ENCODE measurements around the gene SCG5. TPM values are rescaled to one million over a fixed set of nuclear protein-coding genes. Genes with fewer than 3 reads are reported as not detected.

Gene SCG5
- polyA plus RNA-seq, 1 donor (not counting 4 experiments of a cell fraction or from before 2014, with no cell fraction given), result 15.8 TPM

GRCh38 chr15:32722136-32722535 is 80.6 kb downstream of the SCG5 start:
- dilution Hi-C loops (cut with MboI; ENCODE audit: extremely low pct_ligation_motif_present, low sequenced_read_pairs), result no loop called here
- Histone ChIP-seq H2AFZ (ENCODE audit: control insufficient read depth, low read length) (no peak overlapping the region), H3K27ac (ENCODE audit: control insufficient read depth, insufficient read depth, low read length) (no peak overlapping the region), H3K79me2 (ENCODE audit: control insufficient read depth, insufficient read depth, low read length) (no peaks in the 10 kb centered on the region), H3K9me1 (ENCODE audit: control insufficient read depth, extremely low read depth, insufficient read depth, low read length) (no peaks in the 10 kb centered on the region), H4K20me1 (ENCODE audit: control insufficient read depth, extremely low read depth, insufficient read depth, low read length) (no peaks in the 10 kb centered on the region), H3K36me3 (ENCODE audit: control insufficient read depth in 2 of 2, extremely low read depth in 1 of 2, insufficient read depth in 2 of 2, low read length in 2 of 2) (no peaks in the 10 kb centered on the region), H3K27me3 (ENCODE audit: control insufficient read depth, extremely low read depth, insufficient read depth, low read length) (peaks cover 52% of the 10 kb centered on the region), H3K4me1 (ENCODE audit: control insufficient read depth, extremely low read depth, insufficient read depth, low read length) (peaks cover 5% of the 10 kb centered on the region), H3K9me3 (ENCODE audit: control insufficient read depth, low read depth, low read length) (no peaks in the 10 kb centered on the region), H3K4me3 (ENCODE audit: control insufficient read depth in 2 of 3, extremely low read depth in 1 of 3, insufficient read depth in 2 of 3, low read depth in 1 of 3, low read length in 3 of 3) (no peak overlapping the region), H3K4me2 (ENCODE audit: control insufficient read depth, extremely low read depth, insufficient read depth, low read depth, low read length) (no peak overlapping the region), H3K9ac (ENCODE audit: control insufficient read depth, extremely low read depth, insufficient read depth, low read length) (no peak overlapping the region)
- no peak for TF ChIP-seq EZH2 (IDR thresholded peaks at IDR 0.05; ENCODE audit: low read length)
- FAIRE-seq (no peak), DNase-seq (ENCODE audit: low read depth, low spot score) (no peak)

GRCh38 chr15:32723171-32723948 is 81.8 kb downstream of the SCG5 start:
- TF ChIP-seq EZH2 (IDR thresholded peaks at IDR 0.05; ENCODE audit: low read length) (no peak), CTCF (optimal IDR thresholded peaks at IDR 0.05 in 1 of 3, IDR thresholded peaks at IDR 0.05 in 1 of 3, conservative IDR thresholded peaks at IDR 0.05 in 1 of 3; ENCODE audit: extremely low read depth in 1 of 3, insufficient read depth in 2 of 3, low read length in 3 of 3) (no peak)
- no peak overlapping the region for H3K27ac ChIP-seq (ENCODE audit: control insufficient read depth, insufficient read depth, low read length)
- dilution Hi-C loops (cut with MboI; ENCODE audit: extremely low pct_ligation_motif_present, low sequenced_read_pairs), result no loop called here

More at GRCh38 chr15:32723171-32723948, 81.8 kb downstream of the SCG5 start:
- H3K9ac ChIP-seq (ENCODE audit: control insufficient read depth, extremely low read depth, insufficient read depth, low read length), result no peak overlapping the region
- H3K9me1 ChIP-seq (ENCODE audit: control insufficient read depth, extremely low read depth, insufficient read depth, low read length), result no peaks in the 10 kb centered on the region
- H4K20me1 ChIP-seq (ENCODE audit: control insufficient read depth, extremely low read depth, insufficient read depth, low read length), result no peaks in the 10 kb centered on the region
- FAIRE-seq (no peak), DNase-seq (ENCODE audit: low read depth, low spot score) (no peak)
- no peaks in the 10 kb centered on the region for H3K9me3 ChIP-seq (ENCODE audit: control insufficient read depth, low read depth, low read length)
- no peaks in the 10 kb centered on the region for H3K36me3 ChIP-seq (ENCODE audit: control insufficient read depth in 2 of 2, extremely low read depth in 1 of 2, insufficient read depth in 2 of 2, low read length in 2 of 2)
- peaks cover 39% of the 10 kb centered on the region for H3K27me3 ChIP-seq (ENCODE audit: control insufficient read depth, extremely low read depth, insufficient read depth, low read length)
- no peaks in the 10 kb centered on the region for H3K79me2 ChIP-seq (ENCODE audit: control insufficient read depth, insufficient read depth, low read length)
- H3K4me1 ChIP-seq (ENCODE audit: control insufficient read depth, extremely low read depth, insufficient read depth, low read length), result peaks cover 5% of the 10 kb centered on the region
- no peak overlapping the region for H2AFZ ChIP-seq (ENCODE audit: control insufficient read depth, low read length)
- no peak overlapping the region for H3K4me3 ChIP-seq (ENCODE audit: control insufficient read depth in 2 of 3, extremely low read depth in 1 of 3, insufficient read depth in 2 of 3, low read depth in 1 of 3, low read length in 3 of 3)
- no peak overlapping the region for H3K4me2 ChIP-seq (ENCODE audit: control insufficient read depth, extremely low read depth, insufficient read depth, low read depth, low read length)
